GM12865 (cell line): Measurements from ENCODE around the gene NOX5.

Experiments
- DNase-seq: peaks from one replicate; pipeline ENCODE4 v3.0.0; 2010; ENCODE audit warnings: low read depth
- H3K4me3 ChIP-seq: 2 replicates; pipeline ENCODE4 v1.5.1; 2011; ENCODE audit warnings: mild to moderate bottlenecking, low read depth, low read length, control low read depth
- TF ChIP-seq, protein P1 (sequence below): IDR thresholded peaks from 2 replicates; pipeline ENCODE4 v1.5.1; 2011; ENCODE audit warnings: low read length, control low read depth, low read depth, inconsistent platforms; ENCODE audit not compliant: insufficient read depth; ENCODE audit errors: missing control alignments

Gene NOX5

DNA sequence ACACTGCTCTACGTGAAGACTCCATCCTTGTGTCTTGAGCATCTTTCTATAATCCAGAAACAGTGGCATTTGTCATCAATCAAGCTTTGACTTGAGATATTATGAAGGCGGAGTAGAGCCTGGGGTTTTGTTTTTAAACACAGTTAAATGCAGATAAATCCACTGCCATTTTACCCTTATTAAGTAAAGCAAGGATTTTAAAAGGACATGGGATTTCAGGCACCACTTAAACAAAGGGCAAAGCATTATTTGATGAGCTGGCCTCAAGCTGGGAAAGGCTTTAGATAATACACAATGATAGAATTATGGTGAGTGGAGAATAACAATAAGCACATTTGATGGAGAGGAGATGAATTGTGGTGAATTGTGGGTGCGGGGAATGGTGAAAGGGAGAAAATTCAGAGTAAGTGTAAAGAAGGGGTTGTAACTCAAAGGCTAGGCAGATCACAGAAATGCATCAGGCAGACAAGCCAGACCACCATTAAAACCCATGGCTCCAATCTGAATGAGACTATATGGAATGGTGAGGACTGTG lies 91.0 kb downstream of the NOX5 start:
- H3K4me3 ChIP-seq, result no peak overlapping the region
- no peak for DNase-seq
- TF ChIP-seq, protein P1, sequence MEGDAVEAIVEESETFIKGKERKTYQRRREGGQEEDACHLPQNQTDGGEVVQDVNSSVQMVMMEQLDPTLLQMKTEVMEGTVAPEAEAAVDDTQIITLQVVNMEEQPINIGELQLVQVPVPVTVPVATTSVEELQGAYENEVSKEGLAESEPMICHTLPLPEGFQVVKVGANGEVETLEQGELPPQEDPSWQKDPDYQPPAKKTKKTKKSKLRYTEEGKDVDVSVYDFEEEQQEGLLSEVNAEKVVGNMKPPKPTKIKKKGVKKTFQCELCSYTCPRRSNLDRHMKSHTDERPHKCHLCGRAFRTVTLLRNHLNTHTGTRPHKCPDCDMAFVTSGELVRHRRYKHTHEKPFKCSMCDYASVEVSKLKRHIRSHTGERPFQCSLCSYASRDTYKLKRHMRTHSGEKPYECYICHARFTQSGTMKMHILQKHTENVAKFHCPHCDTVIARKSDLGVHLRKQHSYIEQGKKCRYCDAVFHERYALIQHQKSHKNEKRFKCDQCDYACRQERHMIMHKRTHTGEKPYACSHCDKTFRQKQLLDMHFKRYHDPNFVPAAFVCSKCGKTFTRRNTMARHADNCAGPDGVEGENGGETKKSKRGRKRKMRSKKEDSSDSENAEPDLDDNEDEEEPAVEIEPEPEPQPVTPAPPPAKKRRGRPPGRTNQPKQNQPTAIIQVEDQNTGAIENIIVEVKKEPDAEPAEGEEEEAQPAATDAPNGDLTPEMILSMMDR, result no peak

DNA sequence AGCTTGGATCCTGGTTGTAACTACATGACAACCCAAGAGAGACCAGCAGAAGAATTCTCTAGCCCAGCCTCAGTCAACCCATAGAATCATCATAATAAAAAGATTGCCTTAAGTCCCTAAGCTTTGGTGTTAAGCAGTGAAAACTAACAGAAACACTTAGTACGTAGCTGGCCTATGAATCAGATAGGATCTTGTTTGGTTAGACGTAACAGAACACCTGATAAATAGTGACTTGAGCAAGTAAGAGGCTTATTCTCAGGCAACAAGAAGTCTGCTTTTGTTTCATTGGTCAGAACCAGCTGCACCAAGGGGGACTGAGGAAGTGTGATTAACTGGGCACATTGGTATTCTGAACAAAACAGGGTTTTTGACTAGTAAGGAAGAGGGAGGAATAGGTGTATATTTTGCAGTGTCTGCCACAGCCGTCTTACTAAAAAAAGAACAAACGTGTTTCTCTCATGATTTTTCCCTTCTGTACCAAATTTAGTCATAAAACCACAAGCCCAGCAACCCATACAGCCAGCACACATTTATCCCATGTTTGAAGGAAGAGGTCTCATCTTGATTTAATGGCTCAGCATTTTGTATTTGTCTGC lies 92.6 kb downstream of the NOX5 start:
- H3K4me3 ChIP-seq, result no peak overlapping the region
- TF ChIP-seq, protein P1, result no peak
- DNase-seq, result no peak
